Pancreas (tissue), 8 donors: ENCODE data around the gene RHD. TPM values are rescaled to one million over a fixed set of nuclear protein-coding genes. Genes with fewer than 3 reads are reported as not detected.

Experiments used
- polyA plus RNA-seq, 2 donors: library from polyadenylated mRNA; stranded (reverse); fragments of 200-250 nt; gene quantifications; one replicate each; pipeline ENCODE4 v1.2.3, GENCODE V29; 2013
- total RNA-seq, 6 donors: library from RNA; stranded (reverse); fragmentation: NEBNext Ultra II Directional in 4 of 6; extraction: Animal tissue kit (Norgen Biotek cat#: 25700) in 4 of 6; gene quantifications; one replicate each; pipeline versions ENCODE4 v1.2.1 to v1.2.4, GENCODE V29; 2021 to 2023
- donor health status: healthy with polysubstance abuse.
- donor health status: DM: no; HTN: no; CAD: no; lungs with moderate emphysema.
- donor health status: DM: no; HTN: no; CAD: no.
- donor health status: Bipolar disorder and iron deficiency.
- donor health status: DM: yes; HTN: yes; CAD: no.
- donor health status: DM: no; HTN: no; CAD: no.
- donor health status: DM: no; HTN: no; CAD: no.
- donor health status: DM: yes; HTN: yes; CAD: no.

The RHD gene
- total and polyA plus RNA-seq, 8 donors: not detected

Other genes starting within 250 kb of the RHD start
- 10 to 100 TPM; 19.0 to 24.9 (median 21.6) TPM for gene SYF2, start 40.0 kb upstream of the RHD start, total RNA-seq
- gene SYF2, start 40.0 kb upstream of the RHD start, polyA plus RNA-seq: 10 to 100 TPM; 35.7 to 49.3 TPM
- gene RSRP1, start 25.1 kb upstream of the RHD start, total RNA-seq: 10 to 100 TPM; 20.3 to 87.9 (median 33.7) TPM
- gene RSRP1, start 25.1 kb upstream of the RHD start, polyA plus RNA-seq: 100 to 1,000 TPM; 102 to 126 TPM
- gene TMEM50A, start 65.8 kb downstream of the RHD start, total RNA-seq: 10 to 100 TPM; 30.0 to 59.0 (median 33.0) TPM
- 10 to 100 TPM; 28.3 to 40.8 TPM for gene TMEM50A, start 65.8 kb downstream of the RHD start, polyA plus RNA-seq
- gene RHCE, start 148.3 kb downstream of the RHD start, total RNA-seq: under 1 TPM; 0.24 to 0.90 (median 0.49) TPM
- under 1 TPM; 0.23 to 0.53 TPM for gene RHCE, start 148.3 kb downstream of the RHD start, polyA plus RNA-seq
- 10 to 100 TPM; 19.6 to 28.2 (median 23.9) TPM for gene MACO1, start 158.4 kb downstream of the RHD start, total RNA-seq
- 10 to 100 TPM in 1 of 2 donors, 1 to 10 TPM in 1; 8.8 to 14.4 TPM for gene MACO1, start 158.4 kb downstream of the RHD start, polyA plus RNA-seq